HepG2 (cell line): ENCODE measurements around the gene TFE3. TPM values are rescaled to one million over a fixed set of nuclear protein-coding genes. Genes with fewer than 3 reads are reported as not detected.

ENCODE experiments used
- CEBPZ ChIP-seq: IDR thresholded peaks from 2 replicates; pipeline ENCODE4 v1.6.1; 2012; ENCODE audit warnings: low read length, improper control_type of control experiment
- ISL2 ChIP-seq: sonication (generic); formaldehyde crosslinking; IDR thresholded peaks from 2 replicates; pipeline ENCODE4 v1.5.0; 2020; ENCODE audit warnings: missing genetic modification reagents
- MLXIP ChIP-seq: sonication (generic); formaldehyde crosslinking; IDR thresholded peaks from 2 replicates; pipeline ENCODE4 v1.9.0; 2021; ENCODE audit warnings: missing genetic modification reagents, borderline replicate concordance
- POLR2G ChIP-seq: fragments of 200-400 bp; formaldehyde crosslinking; IDR thresholded peaks from 2 replicates; pipeline ENCODE4 v1.6.1; 2018; ENCODE audit warnings: mild to moderate bottlenecking, low read depth, low read length, moderate library complexity
- RARG ChIP-seq: sonication (generic); formaldehyde crosslinking; IDR thresholded peaks from 2 replicates; pipeline ENCODE4 v1.4.0; 2020; ENCODE audit warnings: low read depth, mild to moderate bottlenecking, missing genetic modification reagents
- SNAPC2 ChIP-seq: sonication (generic); formaldehyde crosslinking; IDR thresholded peaks from 2 replicates; pipeline ENCODE4 v1.8.1; 2022; ENCODE audit warnings: mild to moderate bottlenecking, missing genetic modification reagents
- SRSF4 ChIP-seq: fragments of 200-400 bp; formaldehyde crosslinking; IDR thresholded peaks from one replicate; pipeline ENCODE4 v1.6.1; 2018; ENCODE audit warnings: mild to moderate bottlenecking, low read depth, low read length, moderate library complexity; ENCODE audit not compliant: poor library complexity, severe bottlenecking
- TCF7L2 ChIP-seq: IDR thresholded peaks from 2 replicates; pipeline ENCODE4 v1.6.1; 2011; ENCODE audit warnings: mild to moderate bottlenecking, low read depth, low read length, moderate library complexity
- ZFP37 ChIP-seq: sonication (generic); formaldehyde crosslinking; IDR thresholded peaks from 2 replicates; pipeline ENCODE4 v1.4.0; 2020; ENCODE audit warnings: missing genetic modification reagents, borderline replicate concordance
- ZFP90 ChIP-seq: sonication (generic); formaldehyde crosslinking; IDR thresholded peaks from 2 replicates; pipeline ENCODE4 v1.8.0; 2022; ENCODE audit warnings: missing genetic modification reagents, mild to moderate bottlenecking, inconsistent platforms, borderline replicate concordance
- ZKSCAN8 ChIP-seq: IDR thresholded peaks from 2 replicates; pipeline ENCODE4 v1.6.1; 2016; ENCODE audit warnings: borderline replicate concordance, missing genetic modification reagents, missing compliant biosample characterization
- ZMAT3 ChIP-seq: sonication (generic); formaldehyde crosslinking; conservative IDR thresholded peaks from 2 replicates; pipeline ENCODE4 v1.7.0; 2021; ENCODE audit warnings: missing genetic modification reagents
- ZNF12 ChIP-seq: sonication (generic); formaldehyde crosslinking; IDR thresholded peaks from 2 replicates; pipeline ENCODE4 v1.5.0; 2020; ENCODE audit warnings: missing genetic modification reagents
- ZNF264 ChIP-seq: sonication (generic); formaldehyde crosslinking; IDR thresholded peaks from 2 replicates; pipeline ENCODE4 v1.4.0; 2020; ENCODE audit warnings: missing genetic modification reagents
- ZNF431 ChIP-seq: sonication (generic); formaldehyde crosslinking; IDR thresholded peaks from 2 replicates; pipeline ENCODE4 v1.9.0; 2022; ENCODE audit warnings: missing genetic modification reagents, low read depth, mild to moderate bottlenecking, borderline replicate concordance
- ZNF577 ChIP-seq: sonication (generic); formaldehyde crosslinking; IDR thresholded peaks from 2 replicates; pipeline ENCODE4 v1.4.0; 2020; ENCODE audit warnings: mild to moderate bottlenecking, low read depth, missing genetic modification reagents, borderline replicate concordance
- ZNF75D ChIP-seq: sonication (generic); formaldehyde crosslinking; IDR thresholded peaks from 2 replicates; pipeline ENCODE4 v1.8.1; 2023; ENCODE audit warnings: missing genetic modification reagents, mild to moderate bottlenecking, borderline replicate concordance
- ZNF776 ChIP-seq: sonication (generic); formaldehyde crosslinking; IDR thresholded peaks from 2 replicates; pipeline ENCODE4 v1.4.0; 2020; ENCODE audit warnings: mild to moderate bottlenecking, missing genetic modification reagents
- ZNF784 ChIP-seq: sonication (generic); formaldehyde crosslinking; IDR thresholded peaks from 2 replicates; pipeline ENCODE4 v1.5.1; 2020; ENCODE audit warnings: missing genetic modification reagents, mild to moderate bottlenecking, borderline replicate concordance
- ZSCAN31 ChIP-seq: sonication (generic); formaldehyde crosslinking; IDR thresholded peaks from 2 replicates; pipeline ENCODE4 v1.5.0; 2020; ENCODE audit warnings: low read depth, mild to moderate bottlenecking, missing genetic modification reagents
- polyA plus RNA-seq, 8 experiments: library from polyadenylated mRNA; depleted of rRNA in 3 of 8; stranded (reverse) in 7 of 8; unstranded in 1 of 8; fragments of >200 nt; fragmentation: Illumina TruSeq in 4 of 8; extraction: Trizol in 4 of 8; gene quantifications; 2 replicates each; pipeline versions ENCODE4 v1.2.1 to v1.2.3, GENCODE V29; 2011 to 2016; ENCODE audit warnings: low read depth in 4 of 8, missing spikeins in 1 of 8, mixed read lengths in 1 of 8; ENCODE audit not compliant: insufficient read depth in 1 of 8
- total RNA-seq, 5 experiments: library from RNA; depleted of rRNA; stranded (reverse); fragments of >200 nt; fragmentation: Illumina TruSeq; extraction: Trizol; gene quantifications; 2 replicates each; pipeline ENCODE4 v1.2.3, GENCODE V29; 2016; ENCODE audit warnings: low read depth in 1 of 5
- TF ChIP-seq, protein P1 (sequence below): sonication (generic); IDR thresholded peaks from 2 replicates; pipeline ENCODE4 v1.6.1; 2016; ENCODE audit warnings: low read depth, borderline replicate concordance

TFE3 gene
- total and polyA plus RNA-seq, 2 of the 13 experiments (the other 11 are each of a cell fraction or from before 2014, with no cell fraction given): 8.3 to 12.3 TPM

GRCh38 chrX:49053223-49054072 lies 10.3 kb upstream of the TFE3 start (continued):
- TF ChIP-seq CEBPZ (no peak), ZNF577 (CRISPR knock-in tag) (no peak), ZSCAN31 (CRISPR knock-in tag) (no peak), ZNF12 (CRISPR knock-in tag) (no peak), RARG (CRISPR knock-in tag) (no peak), ZNF431 (CRISPR knock-in tag) (no peak), ZFP37 (no peak), SNAPC2 (CRISPR knock-in tag) (no peak), POLR2G (peak; percentile 46; the same call in 1 of the 2 replicates), ZFP90 (no peak), ISL2 (CRISPR knock-in tag) (0 out of 2 replicates have a peak, but pooled peaks have one; percentile 26), SRSF4 (no peak), ZMAT3 (0 out of 2 replicates have a peak, but pooled peaks have one; percentile 45), ZNF264 (no peak), ZNF75D (CRISPR knock-in tag) (no peak), ZNF776 (no peak), MLXIP (CRISPR knock-in tag) (no peak), TCF7L2 (no peak), ZNF784 (0 out of 2 replicates have a peak, but pooled peaks have one; percentile 27), ZKSCAN8 (CRISPR knock-in tag) (no peak)
- TF ChIP-seq, protein P1, sequence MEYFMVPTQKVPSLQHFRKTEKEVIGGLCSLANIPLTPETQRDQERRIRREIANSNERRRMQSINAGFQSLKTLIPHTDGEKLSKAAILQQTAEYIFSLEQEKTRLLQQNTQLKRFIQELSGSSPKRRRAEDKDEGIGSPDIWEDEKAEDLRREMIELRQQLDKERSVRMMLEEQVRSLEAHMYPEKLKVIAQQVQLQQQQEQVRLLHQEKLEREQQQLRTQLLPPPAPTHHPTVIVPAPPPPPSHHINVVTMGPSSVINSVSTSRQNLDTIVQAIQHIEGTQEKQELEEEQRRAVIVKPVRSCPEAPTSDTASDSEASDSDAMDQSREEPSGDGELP: no peak
